ENCODE results near the gene SMR3B.

- TF ChIP-seq EZH2 (IDR thresholded peaks at IDR 0.05) (no peak), CTCF (IDR thresholded peaks at IDR 0.05) (no peak), EZH2phosphoT487 (IDR thresholded peaks at IDR 0.05) (no peak)
Observed at GRCh38 chr4:70364002-70364401, 18.9 kb upstream of the SMR3B start.
